Gastrocnemius medialis (tissue), 4 donors: Measurements from ENCODE around the gene FGF14.

Experiments used
- CTCF ChIP-seq, 5 experiments: fragments of 450-650 bp in 3 of 5; fragments of 200-600 bp in 2 of 5; sonication (generic) in 2 of 5; IDR thresholded peaks in 4 of 5; conservative IDR thresholded peaks in 1 of 5; 1 replicate in 4 of 5; 2 replicates in 1 of 5; pipeline ENCODE4 v1.5.1; 2016 to 2019; ENCODE audit warnings: antibody characterized with exemption in 5 of 5, mild to moderate bottlenecking in 3 of 5, moderate library complexity in 3 of 5
- POLR2A ChIP-seq, 2 donors: fragments of 450-650 bp; IDR thresholded peaks; one replicate each; pipeline ENCODE4 v1.6.1; 2017; ENCODE audit warnings: antibody characterized with exemption in 2 of 2, mild to moderate bottlenecking in 2 of 2, moderate library complexity in 2 of 2

DNA sequence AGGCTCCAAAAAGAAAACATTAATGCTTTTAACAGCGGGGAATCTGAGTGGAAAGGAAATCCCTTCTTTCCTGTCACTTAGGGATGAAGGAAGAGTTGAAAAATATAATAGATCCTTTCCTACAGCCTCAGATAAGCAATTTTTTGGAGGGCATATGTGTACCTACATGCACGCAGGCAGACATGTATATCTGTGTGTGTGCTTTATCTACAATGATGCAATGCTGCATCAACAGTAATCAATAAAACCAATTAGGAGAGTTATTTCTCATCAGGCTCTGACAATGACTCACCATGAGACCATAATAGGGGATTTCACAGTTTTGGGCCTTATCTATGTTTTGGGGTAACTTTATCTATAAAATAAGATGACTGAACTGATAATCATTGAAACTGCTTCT, 505.3 kb downstream of the FGF14 start:
- TF ChIP-seq POLR2A (IDR thresholded peaks at IDR 0.05) = no peak
- TF ChIP-seq CTCF (IDR thresholded peaks at IDR 0.05 in 4 of 5, conservative IDR thresholded peaks at IDR 0.05 in 1 of 5) = no peak
